Measurements from ENCODE around the gene CCNQ. TPM values are rescaled to one million over a fixed set of nuclear protein-coding genes. Genes with fewer than 3 reads are reported as not detected.

The CCNQ gene
- total RNA-seq, 1 experiment from 2014 or later: 20.3 TPM

DNA sequence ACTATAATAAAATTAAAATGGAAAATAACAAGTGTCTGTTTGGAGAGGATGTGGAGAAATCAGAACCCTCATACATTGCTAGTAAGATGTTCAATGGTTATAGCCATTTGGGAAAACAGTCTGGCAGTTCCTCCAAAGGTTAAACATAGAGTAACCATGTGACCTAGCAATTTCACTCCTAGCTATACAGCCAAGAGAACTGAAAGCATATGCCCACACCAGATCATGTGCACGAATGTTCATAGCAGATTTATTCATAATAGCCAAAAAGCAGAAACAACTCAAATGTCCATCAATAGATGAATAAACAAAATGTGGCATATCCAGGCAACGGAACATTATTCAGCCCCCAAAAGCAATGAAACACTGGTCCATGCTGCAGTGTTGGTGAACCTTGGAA, 9.4 kb upstream of the CCNQ start:
- H3K79me2 ChIP-seq (ENCODE audit: insufficient read depth, low read length): no peaks in the 10 kb centered on the region
- no peaks in the 10 kb centered on the region for H3K9me3 ChIP-seq (ENCODE audit: control insufficient read depth in 1 of 2, insufficient read depth in 1 of 2, low read depth in 1 of 2, low read length in 2 of 2)
- no TSS peak for BruUV-seq (replicated peaks)
- no peaks in the 10 kb centered on the region for H4K20me1 ChIP-seq (ENCODE audit: insufficient read depth)
- no peak overlapping the region for H3K27ac ChIP-seq (ENCODE audit: low read depth, low read length)
- intact Hi-C loops (cut with micrococcal nuclease): no loop called here
- H3K9me2 ChIP-seq (ENCODE audit: insufficient read depth): no peaks in the 10 kb centered on the region
- H3K36me3 ChIP-seq (ENCODE audit: control insufficient read depth in 1 of 2, insufficient read depth in 2 of 2, low read length in 2 of 2): no peaks in the 10 kb centered on the region
- no peak overlapping the region for H3K4me3 ChIP-seq (replicated peaks in 1 of 2; ENCODE audit: low read depth in 1 of 2, low read length in 2 of 2)
- ATAC-seq (no peak), DNase-seq (ENCODE audit: low read depth, low spot score) (no peak)
- no peaks in the 10 kb centered on the region for H3K27me3 ChIP-seq (ENCODE audit: insufficient read depth, low read length)
- H3K4me1 ChIP-seq (ENCODE audit: control insufficient read depth in 1 of 2, insufficient read depth in 2 of 2, low read length in 2 of 2): no peaks in the 10 kb centered on the region
- no peak overlapping the region for H3K9ac ChIP-seq (ENCODE audit: low read length)
- TF ChIP-seq, protein P1, sequence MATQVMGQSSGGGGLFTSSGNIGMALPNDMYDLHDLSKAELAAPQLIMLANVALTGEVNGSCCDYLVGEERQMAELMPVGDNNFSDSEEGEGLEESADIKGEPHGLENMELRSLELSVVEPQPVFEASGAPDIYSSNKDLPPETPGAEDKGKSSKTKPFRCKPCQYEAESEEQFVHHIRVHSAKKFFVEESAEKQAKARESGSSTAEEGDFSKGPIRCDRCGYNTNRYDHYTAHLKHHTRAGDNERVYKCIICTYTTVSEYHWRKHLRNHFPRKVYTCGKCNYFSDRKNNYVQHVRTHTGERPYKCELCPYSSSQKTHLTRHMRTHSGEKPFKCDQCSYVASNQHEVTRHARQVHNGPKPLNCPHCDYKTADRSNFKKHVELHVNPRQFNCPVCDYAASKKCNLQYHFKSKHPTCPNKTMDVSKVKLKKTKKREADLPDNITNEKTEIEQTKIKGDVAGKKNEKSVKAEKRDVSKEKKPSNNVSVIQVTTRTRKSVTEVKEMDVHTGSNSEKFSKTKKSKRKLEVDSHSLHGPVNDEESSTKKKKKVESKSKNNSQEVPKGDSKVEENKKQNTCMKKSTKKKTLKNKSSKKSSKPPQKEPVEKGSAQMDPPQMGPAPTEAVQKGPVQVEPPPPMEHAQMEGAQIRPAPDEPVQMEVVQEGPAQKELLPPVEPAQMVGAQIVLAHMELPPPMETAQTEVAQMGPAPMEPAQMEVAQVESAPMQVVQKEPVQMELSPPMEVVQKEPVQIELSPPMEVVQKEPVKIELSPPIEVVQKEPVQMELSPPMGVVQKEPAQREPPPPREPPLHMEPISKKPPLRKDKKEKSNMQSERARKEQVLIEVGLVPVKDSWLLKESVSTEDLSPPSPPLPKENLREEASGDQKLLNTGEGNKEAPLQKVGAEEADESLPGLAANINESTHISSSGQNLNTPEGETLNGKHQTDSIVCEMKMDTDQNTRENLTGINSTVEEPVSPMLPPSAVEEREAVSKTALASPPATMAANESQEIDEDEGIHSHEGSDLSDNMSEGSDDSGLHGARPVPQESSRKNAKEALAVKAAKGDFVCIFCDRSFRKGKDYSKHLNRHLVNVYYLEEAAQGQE (IDR thresholded peaks at IDR 0.05; ENCODE audit: low read depth): no peak
- TF ChIP-seq ELF1 (IDR thresholded peaks at IDR 0.05; ENCODE audit: borderline replicate concordance, low read depth) (no peak), CBX3 (IDR thresholded peaks at IDR 0.05; ENCODE audit: low read depth) (no peak), YY1 (IDR thresholded peaks at IDR 0.05; ENCODE audit: extremely low read depth, insufficient replicate concordance, low read depth, low read length) (no peak)
- H2AFZ ChIP-seq (ENCODE audit: low read depth, low read length, poor library complexity, severe bottlenecking): no peak overlapping the region
- no peak overlapping the region for H3K4me2 ChIP-seq (ENCODE audit: low read length)
- ChIA-PET POLR2A (no interaction called here), CTCF (no interaction called here), RAD21 (ENCODE audit: low non-redundant PET in 1 of 2, low total read pairs in 2 of 2, uncharacterized antibody in 2 of 2, unreplicated experiment in 2 of 2) (no interaction called here)

DNA sequence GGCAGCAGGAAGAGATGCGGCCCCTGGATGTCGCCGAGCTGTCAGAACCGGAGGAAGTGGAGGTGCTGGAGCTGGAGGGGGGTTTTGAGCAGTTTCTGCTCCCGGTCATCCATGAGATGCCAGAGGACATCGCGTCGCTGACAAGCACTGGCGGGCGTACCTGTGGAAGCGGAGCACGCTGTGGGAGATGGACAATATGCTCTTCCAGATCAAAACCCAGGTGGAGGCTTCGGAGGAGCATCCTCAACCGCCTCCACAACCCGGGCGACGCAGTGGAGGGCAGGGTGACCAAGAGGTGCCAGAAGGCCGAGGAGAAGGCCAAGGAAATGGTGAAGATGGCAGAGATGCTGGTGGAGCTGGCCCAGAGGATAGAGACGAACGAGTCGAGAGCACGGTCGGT, 7.6 kb upstream of the CCNQ start:
- POLR2A ChIA-PET: no interaction called here
- Histone ChIP-seq H3K9me2 (ENCODE audit: insufficient read depth) (no peaks in the 10 kb centered on the region), H3K9ac (ENCODE audit: low read length) (no peak overlapping the region), H4K20me1 (ENCODE audit: insufficient read depth) (no peaks in the 10 kb centered on the region), H3K27ac (ENCODE audit: low read depth, low read length) (no peak overlapping the region), H3K79me2 (ENCODE audit: insufficient read depth, low read length) (no peaks in the 10 kb centered on the region), H3K9me3 (ENCODE audit: control insufficient read depth in 1 of 2, insufficient read depth in 1 of 2, low read depth in 1 of 2, low read length in 2 of 2) (no peaks in the 10 kb centered on the region), H3K27me3 (ENCODE audit: insufficient read depth, low read length) (no peaks in the 10 kb centered on the region), H3K4me2 (ENCODE audit: low read length) (no peak overlapping the region), H3K4me1 (ENCODE audit: control insufficient read depth in 1 of 2, insufficient read depth in 2 of 2, low read length in 2 of 2) (no peaks in the 10 kb centered on the region), H3K36me3 (ENCODE audit: control insufficient read depth in 1 of 2, insufficient read depth in 2 of 2, low read length in 2 of 2) (no peaks in the 10 kb centered on the region), H3K4me3 (replicated peaks in 1 of 2; ENCODE audit: low read depth in 1 of 2, low read length in 2 of 2) (no peak overlapping the region), H2AFZ (ENCODE audit: low read depth, low read length, poor library complexity, severe bottlenecking) (no peak overlapping the region)
- no TSS peak for BruUV-seq (replicated peaks)
- CTCF ChIA-PET: no interaction called here
- DNase-seq (ENCODE audit: low read depth, low spot score) (no peak), ATAC-seq (no peak)
- RAD21 ChIA-PET (ENCODE audit: low non-redundant PET in 1 of 2, low total read pairs in 2 of 2, uncharacterized antibody in 2 of 2, unreplicated experiment in 2 of 2): no interaction called here
- intact Hi-C loops (cut with micrococcal nuclease): no loop called here
- no peak for TF ChIP-seq JUND (IDR thresholded peaks at IDR 0.05)
- TF ChIP-seq, protein P2, sequence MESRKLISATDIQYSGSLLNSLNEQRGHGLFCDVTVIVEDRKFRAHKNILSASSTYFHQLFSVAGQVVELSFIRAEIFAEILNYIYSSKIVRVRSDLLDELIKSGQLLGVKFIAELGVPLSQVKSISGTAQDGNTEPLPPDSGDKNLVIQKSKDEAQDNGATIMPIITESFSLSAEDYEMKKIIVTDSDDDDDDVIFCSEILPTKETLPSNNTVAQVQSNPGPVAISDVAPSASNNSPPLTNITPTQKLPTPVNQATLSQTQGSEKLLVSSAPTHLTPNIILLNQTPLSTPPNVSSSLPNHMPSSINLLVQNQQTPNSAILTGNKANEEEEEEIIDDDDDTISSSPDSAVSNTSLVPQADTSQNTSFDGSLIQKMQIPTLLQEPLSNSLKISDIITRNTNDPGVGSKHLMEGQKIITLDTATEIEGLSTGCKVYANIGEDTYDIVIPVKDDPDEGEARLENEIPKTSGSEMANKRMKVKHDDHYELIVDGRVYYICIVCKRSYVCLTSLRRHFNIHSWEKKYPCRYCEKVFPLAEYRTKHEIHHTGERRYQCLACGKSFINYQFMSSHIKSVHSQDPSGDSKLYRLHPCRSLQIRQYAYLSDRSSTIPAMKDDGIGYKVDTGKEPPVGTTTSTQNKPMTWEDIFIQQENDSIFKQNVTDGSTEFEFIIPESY (IDR thresholded peaks at IDR 0.05; ENCODE audit: extremely low read depth, insufficient replicate concordance, low read length): no peak
- TF ChIP-seq MAX (IDR thresholded peaks at IDR 0.05): no peak
- TF ChIP-seq CBX3 (IDR thresholded peaks at IDR 0.05; ENCODE audit: low read depth): no peak
- no peak for TF ChIP-seq CTCF (IDR thresholded peaks at IDR 0.05 in 2 of 3, conservative IDR thresholded peaks at IDR 0.05 in 1 of 3; ENCODE audit: borderline replicate concordance in 1 of 3, insufficient read depth in 1 of 3, low read depth in 2 of 3, low read length in 2 of 3)
- no peak for TF ChIP-seq ZNF274 (IDR thresholded peaks at IDR 0.05; ENCODE audit: low read depth, low read length)
- no peak for TF ChIP-seq EZH2phosphoT487 (IDR thresholded peaks at IDR 0.05; ENCODE audit: borderline replicate concordance)
- TF ChIP-seq, protein P3, sequence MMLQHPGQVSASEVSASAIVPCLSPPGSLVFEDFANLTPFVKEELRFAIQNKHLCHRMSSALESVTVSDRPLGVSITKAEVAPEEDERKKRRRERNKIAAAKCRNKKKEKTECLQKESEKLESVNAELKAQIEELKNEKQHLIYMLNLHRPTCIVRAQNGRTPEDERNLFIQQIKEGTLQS (IDR thresholded peaks at IDR 0.05): no peak
- TF ChIP-seq TCF7L2 (IDR thresholded peaks at IDR 0.05; ENCODE audit: borderline replicate concordance, extremely low read depth, insufficient read depth, insufficient read length): no peak
